Upper lobe of left lung (tissue), 6 donors: Measurements from ENCODE around the gene LTO1. TPM values are rescaled to one million over a fixed set of nuclear protein-coding genes. Genes with fewer than 3 reads are reported as not detected.
A peak's percentile ranks its signal among the peaks of the same experiment; 100 is the strongest.

Experiments
- ATAC-seq, 2 donors: fragments of 200-7000 bp; cut with Tn5 transposase; one replicate each; pipeline ENCODE4 v1.9.1; 2022; ENCODE audit warnings: mild to moderate bottlenecking in 2 of 2, moderate library complexity in 2 of 2; ENCODE audit not compliant: low FRiP score in 2 of 2
- DNase-seq, 2 donors: peaks; one replicate each; pipeline ENCODE4 v3.0.0-alpha.2; 2019 to 2020
- H3K27ac ChIP-seq, 4 donors: fragments of 200-600 bp; sonication (generic); one replicate each; pipeline ENCODE4 v1.5.1; 2016 to 2019
- H3K27me3 ChIP-seq, 4 donors: fragments of 200-600 bp; sonication (generic); one replicate each; pipeline ENCODE4 v1.5.1; 2017 to 2019
- H3K36me3 ChIP-seq, 4 donors: fragments of 200-600 bp; sonication (generic); one replicate each; pipeline ENCODE4 v1.5.1; 2016 to 2019
- H3K4me1 ChIP-seq, 4 donors: fragments of 200-600 bp; sonication (generic); one replicate each; pipeline ENCODE4 v1.5.1; 2018 to 2019
- H3K4me3 ChIP-seq, 4 donors: fragments of 200-600 bp; sonication (generic); one replicate each; pipeline ENCODE4 v1.5.1; 2017 to 2019; ENCODE audit warnings: mild to moderate bottlenecking in 2 of 4, moderate library complexity in 1 of 4
- H3K9me3 ChIP-seq, 4 donors: fragments of 200-600 bp; sonication (generic); one replicate each; pipeline ENCODE4 v1.5.1; 2018 to 2019
- EP300 ChIP-seq, 4 donors: sonication (generic); formaldehyde crosslinking; IDR thresholded peaks; one replicate each; pipeline ENCODE4 v1.5.1; 2017; ENCODE audit warnings: antibody characterized with exemption in 4 of 4, control low read depth in 2 of 4
- POLR2A ChIP-seq, 4 donors: fragments of 450-650 bp; IDR thresholded peaks; one replicate each; pipeline ENCODE4 v1.5.1; 2016 to 2017; ENCODE audit warnings: antibody characterized with exemption in 4 of 4, mild to moderate bottlenecking in 2 of 4
- POLR2AphosphoS5 ChIP-seq, 2 donors: sonication (generic); formaldehyde crosslinking; IDR thresholded peaks; one replicate each; pipeline ENCODE4 v1.5.1; 2017; ENCODE audit warnings: antibody characterized with exemption in 2 of 2
- WGBS, 2 donors: methylation state at CpG; one replicate each; pipeline ENCODE4 v1.1.5; 2017 to 2018; 5-methylcytosine and 5-hydroxymethylcytosine counted together
- total RNA-seq, 6 donors: library from RNA; depleted of rRNA in 4 of 6; stranded (reverse); fragments of >200 nt in 4 of 6; gene quantifications; one replicate each; pipeline versions ENCODE4 v1.1.0 to v1.2.1, GENCODE V29; 2016 to 2021
- TF ChIP-seq, protein P1 (sequence below), 6 experiments: fragments of 450-650 bp in 4 of 6; fragments of 200-600 bp in 2 of 6; sonication (generic) in 2 of 6; IDR thresholded peaks; one replicate each; pipeline ENCODE4 v1.5.1; 2016 to 2019; ENCODE audit warnings: antibody characterized with exemption in 6 of 6
- donor health status: DM: no; HTN: no; CAD: no; lungs with moderate emphysema.
- donor health status: DM: no; HTN: yes; CAD: no; lungs with severe emphysema.

LTO1 gene
- total RNA-seq, 6 donors from 2014 or later: 18.5 to 68.1 (median 28.3) TPM

DNA sequence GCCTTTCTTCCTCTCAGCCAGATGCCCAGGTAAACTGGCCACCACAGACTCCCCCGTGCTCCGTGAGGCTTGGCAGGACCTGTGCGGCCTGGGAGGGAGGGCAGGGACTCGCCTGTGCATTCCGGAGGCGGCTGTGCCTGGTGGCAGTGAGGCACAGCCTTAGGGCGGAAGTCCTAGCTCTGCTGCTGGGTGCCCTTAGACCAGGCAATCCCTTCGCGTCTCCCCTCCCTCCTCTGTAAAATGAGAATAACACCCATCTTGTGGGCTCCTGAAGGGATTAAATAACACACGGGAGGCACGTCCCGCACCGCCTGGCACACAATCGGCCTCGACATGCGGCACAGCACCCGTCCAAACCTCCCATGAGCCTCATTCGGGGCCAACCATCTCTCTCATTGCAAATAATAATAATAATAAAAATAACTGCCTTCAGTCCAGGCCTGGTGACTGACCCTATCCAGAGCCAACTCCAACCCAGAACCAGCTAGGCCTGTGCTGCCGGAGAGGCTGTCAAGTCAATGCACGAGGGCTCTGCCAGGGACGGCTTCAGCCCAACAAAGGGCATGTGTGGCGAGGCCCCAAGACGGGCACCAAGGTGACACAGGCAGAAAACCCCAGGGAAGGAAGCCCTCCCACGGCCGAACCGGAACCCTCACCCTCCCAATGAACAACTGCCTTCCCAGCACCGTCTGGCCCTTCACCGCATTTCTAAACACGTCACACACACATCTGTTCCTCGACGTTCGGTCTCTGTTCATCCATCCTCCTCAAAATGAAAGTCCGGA, 8.2 kb downstream of the LTO1 start:
- no peak overlapping the region for H3K4me3 ChIP-seq
- H3K27ac ChIP-seq: no peak overlapping the region
- peaks cover 0 to 10% (median 7%) of the 10 kb centered on the region in 4 donors for H3K4me1 ChIP-seq
- H3K36me3 ChIP-seq: peaks cover 0 to 85% (median 63%) of the 10 kb centered on the region in 4 donors
- peak in 1 of 2 donors; percentile 54 for DNase-seq
- no peaks in the 10 kb centered on the region for H3K9me3 ChIP-seq
- no peaks in the 10 kb centered on the region for H3K27me3 ChIP-seq
- TF ChIP-seq POLR2A (IDR thresholded peaks at IDR 0.05) (no peak), POLR2AphosphoS5 (IDR thresholded peaks at IDR 0.05) (no peak), EP300 (IDR thresholded peaks at IDR 0.05) (no peak)
- TF ChIP-seq, protein P1, sequence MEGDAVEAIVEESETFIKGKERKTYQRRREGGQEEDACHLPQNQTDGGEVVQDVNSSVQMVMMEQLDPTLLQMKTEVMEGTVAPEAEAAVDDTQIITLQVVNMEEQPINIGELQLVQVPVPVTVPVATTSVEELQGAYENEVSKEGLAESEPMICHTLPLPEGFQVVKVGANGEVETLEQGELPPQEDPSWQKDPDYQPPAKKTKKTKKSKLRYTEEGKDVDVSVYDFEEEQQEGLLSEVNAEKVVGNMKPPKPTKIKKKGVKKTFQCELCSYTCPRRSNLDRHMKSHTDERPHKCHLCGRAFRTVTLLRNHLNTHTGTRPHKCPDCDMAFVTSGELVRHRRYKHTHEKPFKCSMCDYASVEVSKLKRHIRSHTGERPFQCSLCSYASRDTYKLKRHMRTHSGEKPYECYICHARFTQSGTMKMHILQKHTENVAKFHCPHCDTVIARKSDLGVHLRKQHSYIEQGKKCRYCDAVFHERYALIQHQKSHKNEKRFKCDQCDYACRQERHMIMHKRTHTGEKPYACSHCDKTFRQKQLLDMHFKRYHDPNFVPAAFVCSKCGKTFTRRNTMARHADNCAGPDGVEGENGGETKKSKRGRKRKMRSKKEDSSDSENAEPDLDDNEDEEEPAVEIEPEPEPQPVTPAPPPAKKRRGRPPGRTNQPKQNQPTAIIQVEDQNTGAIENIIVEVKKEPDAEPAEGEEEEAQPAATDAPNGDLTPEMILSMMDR (IDR thresholded peaks at IDR 0.05): no peak
- no peak for ATAC-seq
- WGBS, 2 donors: 87 to 92% methylated on average over 30 to 33 of the region's 33 CpGs

DNA sequence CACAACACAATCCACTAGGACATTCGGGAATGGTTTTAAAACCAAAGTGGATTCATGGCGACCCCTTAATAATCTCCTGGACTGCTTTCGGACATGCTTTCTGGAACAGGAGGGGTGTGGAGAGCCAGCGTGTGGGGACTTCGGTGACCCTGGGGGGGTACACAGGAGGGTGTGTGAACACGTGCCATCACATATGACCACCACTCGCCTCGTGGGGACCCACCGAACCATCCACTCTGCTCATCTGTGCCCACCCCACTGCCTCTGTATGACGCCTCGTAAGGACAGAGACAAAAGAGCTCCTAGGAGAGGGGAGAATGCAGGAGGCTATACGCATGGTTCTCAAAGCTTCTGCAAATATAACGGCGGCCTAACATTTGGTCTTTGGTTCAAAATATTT, 8.9 kb downstream of the LTO1 start:
- no peak for TF ChIP-seq POLR2A (IDR thresholded peaks at IDR 0.05)
- TF ChIP-seq EP300 (IDR thresholded peaks at IDR 0.05): no peak
- TF ChIP-seq, protein P1 (IDR thresholded peaks at IDR 0.05): no peak
- no peak for TF ChIP-seq POLR2AphosphoS5 (IDR thresholded peaks at IDR 0.05)
- WGBS, 2 donors: 91 to 96% methylated on average over 13 to 14 of the region's 14 CpGs
- no peak for DNase-seq
- Histone ChIP-seq H3K36me3 (peaks cover 0 to 80% (median 59%) of the 10 kb centered on the region in 4 donors), H3K4me1 (peaks cover 0 to 10% (median 7%) of the 10 kb centered on the region in 4 donors), H3K9me3 (no peaks in the 10 kb centered on the region), H3K27me3 (no peaks in the 10 kb centered on the region), H3K4me3 (no peak overlapping the region), H3K27ac (no peak overlapping the region)
- ATAC-seq: no peak

DNA sequence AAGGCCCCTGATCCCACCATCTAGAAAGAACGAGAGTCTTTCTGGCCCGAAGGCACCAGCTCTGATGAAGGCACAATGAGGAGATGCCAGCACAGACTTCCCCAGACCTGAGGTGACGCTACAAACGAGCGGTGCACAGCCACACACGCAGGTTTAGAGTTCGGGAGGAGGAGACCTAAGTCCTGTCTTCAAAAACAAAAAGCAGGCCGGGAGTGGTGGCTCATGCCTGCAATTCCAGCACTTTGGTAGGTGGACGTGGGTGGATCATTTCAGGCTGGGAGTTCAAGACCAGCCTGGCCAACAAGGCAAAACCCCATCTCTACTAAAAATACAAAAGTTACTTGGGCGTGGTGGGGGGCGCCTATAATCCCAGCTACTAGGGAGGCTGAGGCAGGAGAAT, 9.5 kb downstream of the LTO1 start:
- WGBS, 2 donors: 94 to 95% methylated on average over 11 of the region's 11 CpGs
- Histone ChIP-seq H3K4me3 (no peak overlapping the region), H3K36me3 (peaks cover 0 to 79% (median 57%) of the 10 kb centered on the region in 4 donors), H3K9me3 (no peaks in the 10 kb centered on the region), H3K27ac (no peak overlapping the region), H3K4me1 (peaks cover 0 to 10% (median 7%) of the 10 kb centered on the region in 4 donors), H3K27me3 (no peaks in the 10 kb centered on the region)
- TF ChIP-seq EP300 (IDR thresholded peaks at IDR 0.05) (no peak), POLR2AphosphoS5 (IDR thresholded peaks at IDR 0.05) (no peak), POLR2A (IDR thresholded peaks at IDR 0.05) (no peak)
- TF ChIP-seq, protein P1 (IDR thresholded peaks at IDR 0.05): no peak
- DNase-seq: no peak
- ATAC-seq: no peak

DNA sequence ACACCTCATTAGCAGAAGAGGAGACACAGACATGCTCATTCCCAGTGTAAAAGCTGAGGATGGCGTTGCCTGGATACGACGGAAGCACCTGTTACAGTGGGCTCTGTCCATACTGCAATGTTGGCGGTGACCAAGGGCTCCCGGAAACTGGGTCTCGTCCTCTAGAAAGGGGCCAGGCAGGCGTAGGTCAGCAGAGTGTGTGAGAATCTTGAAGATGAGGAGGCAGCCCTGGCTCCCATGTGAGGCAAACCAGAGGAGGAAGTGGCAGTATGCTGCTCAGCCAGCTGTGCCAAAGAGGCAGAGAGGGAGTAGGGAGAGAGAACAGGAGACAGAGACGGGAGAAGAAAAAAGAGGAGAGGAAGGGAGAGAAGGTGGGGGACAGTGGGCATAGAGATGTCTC, 10.3 kb downstream of the LTO1 start:
- Histone ChIP-seq H3K27me3 (no peaks in the 10 kb centered on the region), H3K36me3 (peaks cover 0 to 75% (median 54%) of the 10 kb centered on the region in 4 donors), H3K4me1 (peaks cover 0 to 3% (median 0%) of the 10 kb centered on the region in 4 donors), H3K27ac (no peak overlapping the region), H3K9me3 (no peaks in the 10 kb centered on the region), H3K4me3 (no peak overlapping the region)
- TF ChIP-seq EP300 (IDR thresholded peaks at IDR 0.05): no peak
- TF ChIP-seq POLR2A (IDR thresholded peaks at IDR 0.05): no peak
- no peak for ATAC-seq
- 93 to 96% methylated on average over 8 of the region's 8 CpGs for WGBS, 2 donors
- DNase-seq: no peak

DNA sequence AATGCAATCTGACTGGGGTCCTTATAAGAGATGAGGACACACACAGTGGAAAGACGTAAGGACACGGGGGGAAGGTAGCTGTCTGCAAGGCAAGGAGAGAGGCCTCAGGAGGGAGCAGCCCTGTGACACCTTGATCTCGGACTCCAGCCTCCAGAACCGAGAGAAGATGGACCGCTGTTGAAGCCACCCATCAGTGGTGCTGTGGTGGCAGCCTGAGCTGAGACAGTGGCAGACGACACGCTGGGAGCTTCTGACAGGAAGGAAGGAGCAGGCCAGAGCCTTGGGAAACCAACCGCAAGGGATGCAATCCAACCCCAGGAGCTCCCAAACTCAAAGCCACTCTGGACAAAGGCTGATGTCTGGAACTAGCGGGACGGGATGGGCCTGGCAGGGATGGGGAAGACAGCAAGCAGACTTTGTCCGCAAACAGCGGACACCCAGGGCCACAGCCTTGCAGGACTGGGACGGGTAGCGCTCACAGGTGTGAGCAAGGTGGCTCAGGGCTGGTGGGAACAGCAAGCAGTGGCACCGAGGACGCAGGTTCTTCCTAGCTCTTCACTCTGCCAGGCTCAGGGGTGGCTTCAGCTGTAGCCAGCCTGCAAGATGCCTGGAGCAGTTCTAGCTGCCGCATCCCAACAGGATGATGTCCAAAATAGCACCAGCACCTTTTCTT, 10.9 kb downstream of the LTO1 start:
- H3K4me1 ChIP-seq: no peaks in the 10 kb centered on the region
- H3K9me3 ChIP-seq: no peaks in the 10 kb centered on the region
- DNase-seq (peak in 1 of 2 donors; percentile 29), ATAC-seq (no peak)
- WGBS, 2 donors: 91 to 93% methylated on average over 11 to 17 of the region's 17 CpGs
- no peak overlapping the region for H3K27ac ChIP-seq
- peaks cover 0 to 68% (median 51%) of the 10 kb centered on the region in 4 donors for H3K36me3 ChIP-seq
- TF ChIP-seq POLR2A (IDR thresholded peaks at IDR 0.05): no peak
- no peak for TF ChIP-seq EP300 (IDR thresholded peaks at IDR 0.05)
- H3K27me3 ChIP-seq: no peaks in the 10 kb centered on the region
- no peak overlapping the region for H3K4me3 ChIP-seq
